NCI-H1930 (cell line): ENCODE results near the gene RUBCNL.

ENCODE experiments used
- DNase-seq, 2 experiments: peaks; one replicate each; lab custom pipeline; 2025; lab: John Stamatoyannopoulos, UW

The RUBCNL gene

DNA sequence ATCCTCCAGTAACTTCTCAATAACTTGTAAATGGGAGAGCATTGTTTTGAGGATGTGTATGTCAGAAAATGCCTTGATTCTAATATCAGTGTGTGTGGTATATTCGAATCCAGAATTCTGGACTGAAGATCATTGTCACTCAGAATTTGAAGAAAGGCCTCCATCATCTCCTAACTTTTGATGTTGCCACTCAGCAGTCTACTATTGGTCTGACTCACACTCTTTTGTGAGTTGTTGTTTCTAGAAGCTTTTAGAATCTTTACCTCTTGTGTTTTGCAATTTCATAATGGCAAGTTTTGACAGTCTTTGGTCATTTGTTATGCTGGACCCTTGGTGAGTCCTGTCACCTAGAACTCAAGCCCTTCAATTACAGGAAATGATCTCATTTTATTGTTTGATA, 77.0 kb downstream of the RUBCNL start:
- DNase-seq = no peak

DNA sequence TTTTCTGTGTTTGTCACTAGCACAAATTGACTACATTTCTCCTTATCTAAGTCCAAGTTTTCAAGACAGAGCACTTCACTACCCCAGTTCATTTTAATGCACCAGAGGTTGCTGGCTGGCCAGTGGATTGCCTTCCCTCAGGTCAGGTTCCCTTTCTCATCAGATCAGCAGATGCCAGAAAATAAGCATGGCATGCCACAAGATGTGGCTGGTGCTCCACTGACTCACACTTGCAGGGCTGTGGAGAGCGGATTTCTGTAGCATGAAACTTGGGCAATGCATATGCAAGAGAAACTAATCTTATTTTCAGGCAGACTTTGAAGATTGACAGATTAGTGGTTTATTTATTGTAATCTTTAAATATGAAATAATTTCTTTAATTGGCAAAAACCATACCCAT, 79.5 kb downstream of the RUBCNL start:
- DNase-seq = no peak

DNA sequence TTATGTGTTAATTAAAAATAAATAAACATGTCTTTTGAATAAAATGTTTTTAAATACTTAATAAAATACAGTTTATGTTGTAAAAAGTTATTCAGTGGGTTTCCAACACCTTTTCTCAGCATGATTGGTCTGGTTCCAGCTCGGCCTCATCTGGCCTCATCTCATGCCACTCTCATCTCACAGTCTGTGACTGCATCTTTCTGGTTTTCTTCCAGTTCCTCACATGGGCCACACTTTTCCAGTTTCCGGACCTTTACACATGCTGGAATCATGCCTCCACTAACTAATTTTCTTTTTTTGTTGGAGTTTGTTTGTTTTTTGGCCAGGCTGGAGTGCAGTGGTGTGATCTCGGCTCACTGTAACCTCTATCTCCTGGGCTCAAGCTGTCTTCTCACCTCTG, 82.5 kb downstream of the RUBCNL start:
- no peak for DNase-seq

DNA sequence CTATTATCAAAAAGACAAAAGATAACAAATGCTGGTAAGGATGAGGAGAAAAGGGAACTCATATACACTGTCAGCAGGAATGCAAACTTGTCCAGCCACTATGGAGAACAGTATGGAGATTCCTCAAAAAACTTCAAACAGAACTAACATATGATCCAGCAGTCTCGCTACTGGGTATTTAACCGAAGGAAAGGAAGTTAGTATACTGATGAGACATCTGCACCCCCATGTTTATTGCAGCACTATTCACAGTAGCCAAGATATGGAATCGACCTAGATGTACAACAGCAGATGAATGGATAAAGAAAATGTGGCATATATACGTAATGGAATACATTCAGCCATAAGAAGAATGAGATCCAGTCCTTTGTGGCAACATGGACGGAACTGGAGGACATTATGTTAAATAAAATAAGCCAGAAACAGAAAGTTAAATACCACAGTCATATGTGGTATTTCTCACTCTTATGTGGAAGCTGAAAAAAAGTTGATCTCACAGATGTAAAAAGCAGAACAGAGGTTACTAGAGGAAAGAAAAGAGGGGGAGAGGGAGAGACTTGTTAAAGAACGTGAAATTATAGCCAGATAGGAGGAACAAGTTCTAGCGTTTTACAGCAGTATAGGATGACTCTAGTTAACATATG, 83.2 kb downstream of the RUBCNL start:
- no peak for DNase-seq

DNA sequence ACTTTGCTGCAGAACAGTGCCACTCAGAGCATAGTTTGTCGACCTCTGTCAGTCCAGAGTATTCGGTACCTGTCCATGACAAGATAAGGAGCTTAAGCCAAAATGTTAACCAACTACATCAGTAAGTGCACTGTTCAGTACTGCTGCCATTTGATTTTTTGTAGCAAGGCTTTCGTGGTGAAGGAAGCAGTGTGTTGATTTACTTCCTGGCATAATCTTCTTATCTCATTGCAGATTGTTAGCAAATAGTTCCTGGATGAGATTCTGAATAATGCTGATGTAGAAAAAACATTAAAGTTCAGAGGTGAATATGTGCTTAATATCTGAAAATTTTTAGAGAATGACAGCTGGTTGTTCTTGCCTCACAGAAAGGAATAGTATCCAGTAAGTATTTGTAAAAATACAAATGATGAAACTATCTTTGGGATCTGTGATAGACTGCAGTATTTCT, 89.7 kb downstream of the RUBCNL start:
- no peak for DNase-seq

DNA sequence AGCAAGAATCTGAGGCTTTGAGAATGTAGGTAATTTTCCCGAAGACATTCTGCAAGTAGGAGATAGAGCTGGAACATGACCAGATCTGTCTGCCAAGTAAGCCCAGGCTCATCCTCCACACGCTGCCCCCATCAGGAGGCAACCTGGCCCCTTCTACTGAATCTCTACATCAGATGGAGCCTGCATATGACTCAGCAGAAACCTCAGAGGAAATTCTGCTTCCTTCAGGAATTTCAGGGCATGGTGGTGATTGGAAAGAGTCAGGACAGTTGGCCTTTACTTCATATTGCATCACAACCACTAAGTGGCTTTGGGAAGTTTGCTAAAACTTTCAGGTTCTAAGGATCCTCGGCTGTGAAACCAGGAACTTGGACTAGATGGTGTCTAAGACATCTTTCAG, 90.1 kb downstream of the RUBCNL start:
- no peak for DNase-seq

DNA sequence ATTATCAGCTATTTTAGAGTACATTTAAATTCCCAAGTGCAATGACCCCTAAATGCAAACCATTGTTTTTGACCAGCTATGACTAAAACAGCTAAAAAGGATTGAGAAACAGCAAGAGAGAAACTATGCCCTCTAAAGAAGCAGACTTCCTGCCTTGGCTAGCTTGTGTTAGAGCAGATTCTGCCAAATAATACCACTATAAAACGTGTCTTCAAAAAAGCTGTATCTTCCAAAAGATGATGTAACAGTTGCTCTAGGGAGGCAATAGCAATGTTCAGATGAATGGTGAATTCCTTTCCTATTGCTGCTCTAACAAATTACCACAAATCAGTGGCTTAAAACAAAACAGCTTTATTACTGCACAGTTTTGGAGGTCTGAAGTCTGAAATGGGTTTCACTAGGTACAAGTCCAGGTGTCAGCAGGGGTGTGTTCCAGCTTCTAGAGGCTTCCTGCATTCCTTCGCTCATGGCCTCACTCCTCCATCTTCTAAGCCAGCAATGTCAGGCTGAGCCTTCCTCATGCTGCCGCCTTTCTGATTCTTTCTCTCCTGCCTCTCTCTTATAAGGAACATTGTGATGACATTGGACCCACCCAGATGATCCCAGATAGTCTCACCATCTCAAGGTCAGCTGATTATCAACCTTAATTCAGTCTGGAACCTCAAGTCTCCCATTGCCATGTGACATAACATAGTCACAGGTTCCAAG, 90.8 kb downstream of the RUBCNL start:
- no peak for DNase-seq

DNA sequence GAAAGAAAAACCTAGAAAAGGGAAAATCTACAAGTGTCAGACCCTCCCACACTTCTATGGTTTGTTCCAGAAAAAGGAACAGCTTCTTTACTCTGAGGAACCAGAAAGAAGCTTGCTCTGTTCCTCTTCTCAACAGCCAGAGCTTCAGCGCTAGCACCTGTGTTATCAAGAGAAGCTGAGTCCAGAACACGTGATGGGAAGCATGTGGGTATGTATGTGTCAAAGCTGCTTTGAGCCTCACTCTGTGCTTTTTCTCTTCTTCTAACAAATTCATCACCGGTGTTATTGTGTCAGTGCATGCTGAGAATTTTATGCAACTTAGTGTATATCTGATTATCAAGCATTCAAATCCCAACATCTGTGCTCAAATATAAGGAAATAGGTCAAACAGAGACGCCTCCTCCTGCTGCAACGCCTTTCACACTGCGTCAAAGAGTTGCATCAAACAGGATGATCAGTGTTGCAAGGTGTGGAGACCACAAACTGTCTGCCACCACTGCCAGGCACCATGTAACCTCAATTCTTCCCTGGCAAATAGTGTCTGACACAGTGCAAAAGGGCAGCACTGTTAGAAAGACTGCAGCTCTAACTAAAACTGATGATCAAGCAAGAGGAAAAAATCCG, 91.4 kb downstream of the RUBCNL start:
- DNase-seq = no peak

DNA sequence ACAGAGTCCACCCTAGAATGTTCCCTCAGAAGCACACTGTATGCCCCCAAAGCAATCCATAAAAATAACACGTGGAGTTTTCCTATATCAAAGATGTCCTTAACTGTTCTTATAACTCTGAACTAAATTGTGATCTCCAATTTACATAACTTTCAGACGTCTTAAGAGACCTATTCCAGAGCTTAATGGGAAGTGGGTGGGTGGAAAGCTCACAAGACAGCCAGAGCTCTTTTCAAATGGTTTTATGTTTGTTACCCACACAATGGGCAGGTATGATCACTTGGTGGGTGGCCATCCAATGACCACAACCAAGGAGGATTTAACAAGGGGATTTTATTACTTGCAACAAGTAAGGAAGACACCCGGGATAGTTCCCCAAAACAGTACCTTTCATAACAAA, 93.6 kb downstream of the RUBCNL start:
- no peak for DNase-seq
